HEK293 (cell line): Measurements from ENCODE around the gene NPAS2.

Source experiments
- CTCF ChIA-PET: fragments of 350-600 bp; formaldehyde crosslinking; extraction: SDS; loops from one replicate; lab custom pipeline; 2021; ENCODE audit warnings: antibody characterized with exemption; lab: Yijun Ruan, JAX
- POLR2A ChIA-PET: fragments of 300-600 bp; formaldehyde crosslinking; extraction: SDS; loops from one replicate; lab custom pipeline; 2020; ENCODE audit warnings: antibody characterized with exemption, inconsistent platforms; lab: Yijun Ruan, JAX
- H3K27ac ChIP-seq: fragments of 200-500 bp; sonication (Bioruptor generic); 2 replicates; pipeline ENCODE4 v1.5.1; 2014; ENCODE audit warnings: low read depth, low read length, control low read depth, inconsistent platforms; ENCODE audit errors: extremely low read depth
- H3K36me3 ChIP-seq, 2 experiments: fragments of 200-500 bp in 1 of 2; sonication (Bioruptor generic) in 1 of 2; 1 replicate in 1 of 2; 2 replicates in 1 of 2; pipeline ENCODE4 v1.5.1; 2014 to 2017; ENCODE audit warnings: inconsistent platforms in 2 of 2, low read length in 2 of 2; ENCODE audit not compliant: control insufficient read depth in 2 of 2, insufficient read depth in 1 of 2
- H3K4me1 ChIP-seq: fragments of 200-500 bp; sonication (Bioruptor generic); 2 replicates; pipeline ENCODE4 v1.5.1; 2014; ENCODE audit warnings: mild to moderate bottlenecking, low read length, inconsistent platforms; ENCODE audit not compliant: control insufficient read depth, insufficient read depth
- H3K4me3 ChIP-seq: 2 replicates; pipeline ENCODE4 v1.5.1; 2011; ENCODE audit warnings: low read depth, mild to moderate bottlenecking, control low read depth, low read length, moderate library complexity
- H3K9me3 ChIP-seq: fragments of 200-500 bp; sonication (Bioruptor generic); 2 replicates; pipeline ENCODE4 v1.5.1; 2014; ENCODE audit warnings: low read depth, low read length, inconsistent platforms; ENCODE audit not compliant: control insufficient read depth, insufficient read depth
- AEBP2 ChIP-seq: fragments of 450-650 bp; formaldehyde crosslinking; IDR thresholded peaks from 2 replicates; pipeline ENCODE4 v1.5.1; 2016; ENCODE audit warnings: missing biosample characterization, missing genetic modification characterization, borderline replicate concordance
- ATF2 ChIP-seq: fragments of 450-650 bp; formaldehyde crosslinking; IDR thresholded peaks from 2 replicates; pipeline ENCODE4 v1.5.1; 2016; ENCODE audit warnings: missing biosample characterization, missing genetic modification characterization, low read depth
- BCL11B ChIP-seq: fragments of 450-650 bp; formaldehyde crosslinking; IDR thresholded peaks from 2 replicates; pipeline ENCODE4 v1.5.1; 2016; ENCODE audit warnings: low read depth, missing biosample characterization, missing genetic modification characterization
- GLI4 ChIP-seq: fragments of 450-650 bp; formaldehyde crosslinking; IDR thresholded peaks from 2 replicates; pipeline ENCODE4 v1.5.1; 2016; ENCODE audit warnings: missing biosample characterization, missing genetic modification characterization
- HIC1 ChIP-seq: fragments of 450-650 bp; formaldehyde crosslinking; IDR thresholded peaks from 2 replicates; pipeline ENCODE4 v1.5.1; 2016; ENCODE audit warnings: missing biosample characterization, missing genetic modification characterization
- PATZ1 ChIP-seq: fragments of 450-650 bp; formaldehyde crosslinking; IDR thresholded peaks from 2 replicates; pipeline ENCODE4 v1.5.1; 2016; ENCODE audit warnings: missing biosample characterization, missing genetic modification characterization
- PRDM10 ChIP-seq: fragments of 450-650 bp; formaldehyde crosslinking; IDR thresholded peaks from 2 replicates; pipeline ENCODE4 v1.5.1; 2016; ENCODE audit warnings: missing biosample characterization, missing genetic modification characterization
- SALL2 ChIP-seq: fragments of 450-650 bp; formaldehyde crosslinking; IDR thresholded peaks from 2 replicates; pipeline ENCODE4 v1.5.0; 2017; ENCODE audit warnings: missing biosample characterization, mild to moderate bottlenecking, missing genetic modification characterization, borderline replicate concordance
- TRIM28 ChIP-seq: IDR thresholded peaks from 2 replicates; pipeline ENCODE4 v1.6.1; 2011; ENCODE audit warnings: low read length, control low read depth, borderline replicate concordance
- TSHZ1 ChIP-seq: fragments of 450-650 bp; formaldehyde crosslinking; IDR thresholded peaks from 2 replicates; pipeline ENCODE4 v1.5.1; 2016; ENCODE audit warnings: missing biosample characterization, missing genetic modification characterization, borderline replicate concordance
- ZBTB6 ChIP-seq: fragments of 450-650 bp; formaldehyde crosslinking; IDR thresholded peaks from 2 replicates; pipeline ENCODE4 v1.5.1; 2017; ENCODE audit warnings: missing biosample characterization, missing genetic modification characterization
- ZBTB8A ChIP-seq: fragments of 450-650 bp; formaldehyde crosslinking; IDR thresholded peaks from 2 replicates; pipeline ENCODE4 v1.5.1; 2016; ENCODE audit warnings: missing biosample characterization, missing genetic modification characterization
- ZNF311 ChIP-seq: fragments of 450-650 bp; formaldehyde crosslinking; IDR thresholded peaks from 2 replicates; pipeline ENCODE4 v1.5.1; 2017; ENCODE audit warnings: missing biosample characterization, missing genetic modification characterization, borderline replicate concordance
- ZNF707 ChIP-seq: fragments of 450-650 bp; formaldehyde crosslinking; IDR thresholded peaks from 2 replicates; pipeline ENCODE4 v1.5.1; 2016; ENCODE audit warnings: missing biosample characterization, missing genetic modification characterization
- ZNF785 ChIP-seq: fragments of 450-650 bp; formaldehyde crosslinking; IDR thresholded peaks from 2 replicates; pipeline ENCODE4 v1.5.1; 2016; ENCODE audit warnings: missing biosample characterization, missing genetic modification characterization
- ZSCAN4 ChIP-seq: fragments of 450-650 bp; formaldehyde crosslinking; IDR thresholded peaks from 2 replicates; pipeline ENCODE4 v1.5.1; 2017; ENCODE audit warnings: missing biosample characterization, missing genetic modification characterization

The NPAS2 gene

GRCh38 chr2:100835006-100835659 is 15.2 kb downstream of the NPAS2 start:
- CTCF ChIA-PET: interaction anchor here (0.7 kb wide), 1 partner anchor 69 kb away, joined by 3 read pairs; no protein-coding TSS in a partner anchor
- H3K36me3 ChIP-seq: no peaks in the 10 kb centered on the region
- no peak overlapping the region for H3K4me3 ChIP-seq
- H3K4me1 ChIP-seq: no peaks in the 10 kb centered on the region
- POLR2A ChIA-PET: interaction anchor here (0.6 kb wide), 1 partner anchor 78 kb away, joined by 4 read pairs; no protein-coding TSS in a partner anchor
- no peak overlapping the region for H3K27ac ChIP-seq
- no peak for TF ChIP-seq ZNF707
- no peak for TF ChIP-seq ZNF785
- no peak for TF ChIP-seq HIC1 (tag by site-specific recombination)
- no peak for TF ChIP-seq TSHZ1 (tag by site-specific recombination)
- no peak for TF ChIP-seq TRIM28
- TF ChIP-seq PATZ1 (tag by site-specific recombination): no peak
- no peak for TF ChIP-seq AEBP2 (tag by site-specific recombination)
- TF ChIP-seq PRDM10 (tag by site-specific recombination): no peak
- TF ChIP-seq ZBTB6: no peak
- no peak for TF ChIP-seq ZSCAN4 (tag by site-specific recombination)
- no peak for TF ChIP-seq BCL11B (tag by site-specific recombination)
- no peak for TF ChIP-seq GLI4
- TF ChIP-seq SALL2 (tag by site-specific recombination): no peak
- TF ChIP-seq ZNF311 (tag by site-specific recombination): no peak
- no peak for TF ChIP-seq ZBTB8A
- TF ChIP-seq ATF2: no peak
- H3K9me3 ChIP-seq: no peaks in the 10 kb centered on the region
